Measurements from ENCODE around the gene METTL26.
A peak's percentile ranks its signal among the peaks of the same experiment; 100 is the strongest.

Gene METTL26

DNA sequence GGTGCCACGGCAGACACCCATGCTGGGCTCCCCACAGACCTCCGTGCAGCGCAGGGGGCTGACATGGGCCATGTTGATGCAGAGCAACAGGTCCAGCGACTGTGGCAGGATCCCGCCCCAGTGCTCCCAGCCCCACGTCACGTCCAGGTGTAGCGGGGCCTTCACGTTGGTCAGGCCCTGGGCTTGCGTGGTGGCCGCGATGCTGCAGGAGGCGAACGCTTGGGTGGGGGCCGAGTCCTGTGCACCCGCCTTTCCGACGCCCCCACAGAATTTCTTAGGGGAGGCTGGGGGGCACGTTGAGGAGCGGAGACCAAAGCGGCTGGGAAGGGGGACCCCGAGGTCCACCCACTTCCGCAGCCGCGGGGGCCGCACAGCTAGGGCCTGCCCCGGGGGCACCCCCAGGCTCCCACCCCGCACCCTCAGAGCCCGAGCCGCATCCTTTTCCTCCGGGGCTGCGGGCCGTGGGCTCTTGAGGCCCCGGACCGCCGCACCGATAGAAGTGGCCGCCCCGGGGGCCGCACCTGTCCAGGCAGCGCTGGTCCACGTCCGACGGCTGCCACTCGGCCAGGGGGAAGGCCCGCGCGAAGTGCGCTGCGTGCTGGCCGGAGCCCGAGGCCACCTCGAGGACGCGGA lies 416 bp downstream of the METTL26 start:
- intact Hi-C loops (cut with DNase I; ENCODE audit: low total_unique reads), result loop anchor here (10.0 kb wide), 1 partner anchor 51 kb away; no protein-coding TSS in a partner anchor
- H3K27me3 ChIP-seq, result peaks cover 0 to 7% of the 10 kb centered on the region in 2 donors

DNA sequence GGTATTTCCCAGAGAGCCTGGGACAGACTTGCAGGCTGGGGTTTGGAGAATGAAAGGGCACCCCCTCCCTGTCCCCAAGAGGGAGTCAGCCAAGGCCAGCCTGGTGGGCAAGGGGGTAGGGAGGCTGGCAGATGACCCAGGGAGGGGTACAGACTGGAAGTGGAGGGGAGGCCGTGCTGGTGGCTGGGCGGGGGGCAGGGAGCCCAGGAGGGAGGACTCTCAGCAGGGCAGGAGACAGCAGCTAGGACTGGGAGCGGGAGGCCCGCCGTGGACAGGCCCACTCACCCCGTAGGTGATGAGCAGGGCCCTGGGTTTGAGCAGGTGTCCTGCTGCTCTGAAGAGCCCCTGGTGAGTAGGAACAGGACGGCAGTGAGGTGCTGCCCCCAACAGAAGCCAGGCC lies 1.1 kb downstream of the METTL26 start:
- H3K36me3 ChIP-seq, result peaks cover 0 to 28% (median 18%) of the 10 kb centered on the region in 3 donors
- H3K4me3 ChIP-seq, result peak overlapping the region; percentile 66 to 91
- intact Hi-C loops (cut with DNase I; ENCODE audit: low total_unique reads), result loop anchor here (10.0 kb wide), 1 partner anchor 50 kb away; no protein-coding TSS in a partner anchor
- no peak for DNase-seq
- TF ChIP-seq, protein P1, sequence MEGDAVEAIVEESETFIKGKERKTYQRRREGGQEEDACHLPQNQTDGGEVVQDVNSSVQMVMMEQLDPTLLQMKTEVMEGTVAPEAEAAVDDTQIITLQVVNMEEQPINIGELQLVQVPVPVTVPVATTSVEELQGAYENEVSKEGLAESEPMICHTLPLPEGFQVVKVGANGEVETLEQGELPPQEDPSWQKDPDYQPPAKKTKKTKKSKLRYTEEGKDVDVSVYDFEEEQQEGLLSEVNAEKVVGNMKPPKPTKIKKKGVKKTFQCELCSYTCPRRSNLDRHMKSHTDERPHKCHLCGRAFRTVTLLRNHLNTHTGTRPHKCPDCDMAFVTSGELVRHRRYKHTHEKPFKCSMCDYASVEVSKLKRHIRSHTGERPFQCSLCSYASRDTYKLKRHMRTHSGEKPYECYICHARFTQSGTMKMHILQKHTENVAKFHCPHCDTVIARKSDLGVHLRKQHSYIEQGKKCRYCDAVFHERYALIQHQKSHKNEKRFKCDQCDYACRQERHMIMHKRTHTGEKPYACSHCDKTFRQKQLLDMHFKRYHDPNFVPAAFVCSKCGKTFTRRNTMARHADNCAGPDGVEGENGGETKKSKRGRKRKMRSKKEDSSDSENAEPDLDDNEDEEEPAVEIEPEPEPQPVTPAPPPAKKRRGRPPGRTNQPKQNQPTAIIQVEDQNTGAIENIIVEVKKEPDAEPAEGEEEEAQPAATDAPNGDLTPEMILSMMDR (IDR thresholded peaks at IDR 0.05), result no peak
- H3K27me3 ChIP-seq, result peaks cover 0 to 7% of the 10 kb centered on the region in 2 donors
- H3K4me1 ChIP-seq, result peaks cover 0 to 39% (median 31%) of the 10 kb centered on the region in 4 donors
- no peaks in the 10 kb centered on the region for H3K9me3 ChIP-seq
- H3K27ac ChIP-seq, result peak overlapping the region in 1 of 2 donors; percentile 97

More for the DNA sequence above, 416 bp downstream of the METTL26 start:
- no peak for DNase-seq
- Histone ChIP-seq H3K36me3 (peaks cover 0 to 28% (median 18%) of the 10 kb centered on the region in 3 donors), H3K4me3 (peak overlapping the region; percentile 66 to 91), H3K9me3 (no peaks in the 10 kb centered on the region), H3K4me1 (peaks cover 0 to 34% (median 27%) of the 10 kb centered on the region in 4 donors), H3K27ac (peak overlapping the region; percentile 97)
- TF ChIP-seq, protein P1 (IDR thresholded peaks at IDR 0.05), result peak in 1 of 2 experiments; percentile 5

DNA sequence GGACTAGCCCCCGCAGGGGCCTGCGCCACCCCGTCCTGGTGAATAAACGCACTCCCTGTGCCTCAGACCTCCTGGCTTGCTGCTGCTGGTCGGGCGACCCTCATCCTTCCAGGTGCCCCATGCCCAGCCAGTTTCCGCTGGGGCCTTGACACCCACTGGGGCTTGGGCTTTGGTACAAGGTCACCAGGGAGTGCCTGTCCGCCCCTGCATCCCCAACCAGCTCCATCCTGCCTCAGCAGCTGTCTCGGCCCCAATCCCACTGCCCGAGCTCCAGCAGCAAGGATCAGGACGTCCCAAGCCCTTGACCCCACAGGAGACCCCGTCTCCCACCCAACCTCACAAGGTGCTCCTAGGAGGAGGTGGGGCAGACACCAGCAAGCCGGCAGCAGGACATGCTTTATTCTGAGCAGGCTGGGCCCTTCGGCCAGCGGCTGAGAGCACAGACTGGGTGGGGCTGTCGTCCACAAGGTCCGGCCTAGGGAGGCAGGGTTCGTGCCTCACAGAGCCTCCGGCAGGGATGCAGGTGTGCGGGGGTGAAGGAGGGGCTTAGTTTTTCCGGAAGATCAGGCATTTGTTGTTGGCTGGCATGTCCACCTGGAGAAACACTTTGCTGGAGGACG lies 1.9 kb downstream of the METTL26 start:
- intact Hi-C loops (cut with DNase I; ENCODE audit: low total_unique reads), result loop anchor here (10.0 kb wide), 1 partner anchor 49 kb away; no protein-coding TSS in a partner anchor
- H3K4me1 ChIP-seq, result peaks cover 0 to 45% (median 31%) of the 10 kb centered on the region in 4 donors

DNA sequence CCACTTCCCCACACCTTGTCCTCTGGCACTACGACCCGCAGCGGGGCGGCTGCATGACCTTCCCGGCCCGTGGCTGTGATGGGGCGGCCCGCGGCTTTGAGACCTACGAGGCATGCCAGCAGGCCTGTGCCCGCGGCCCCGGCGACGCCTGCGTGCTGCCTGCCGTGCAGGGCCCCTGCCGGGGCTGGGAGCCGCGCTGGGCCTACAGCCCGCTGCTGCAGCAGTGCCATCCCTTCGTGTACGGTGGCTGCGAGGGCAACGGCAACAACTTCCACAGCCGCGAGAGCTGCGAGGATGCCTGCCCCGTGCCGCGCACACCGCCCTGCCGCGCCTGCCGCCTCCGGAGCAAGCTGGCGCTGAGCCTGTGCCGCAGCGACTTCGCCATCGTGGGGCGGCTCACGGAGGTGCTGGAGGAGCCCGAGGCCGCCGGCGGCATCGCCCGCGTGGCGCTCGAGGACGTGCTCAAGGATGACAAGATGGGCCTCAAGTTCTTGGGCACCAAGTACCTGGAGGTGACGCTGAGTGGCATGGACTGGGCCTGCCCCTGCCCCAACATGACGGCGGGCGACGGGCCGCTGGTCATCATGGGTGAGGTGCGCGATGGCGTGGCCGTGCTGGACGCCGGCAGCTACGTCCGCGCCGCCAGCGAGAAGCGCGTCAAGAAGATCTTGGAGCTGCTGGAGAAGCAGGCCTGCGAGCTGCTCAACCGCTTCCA lies 2.6 kb downstream of the METTL26 start:
- TF ChIP-seq, protein P1 (IDR thresholded peaks at IDR 0.05), result no peak
- Histone ChIP-seq H3K4me3 (no peak overlapping the region), H3K27ac (no peak overlapping the region), H3K4me1 (peaks cover 0 to 45% (median 31%) of the 10 kb centered on the region in 4 donors), H3K27me3 (peaks cover 0 to 7% of the 10 kb centered on the region in 2 donors), H3K36me3 (peaks cover 0 to 41% (median 20%) of the 10 kb centered on the region in 3 donors), H3K9me3 (no peaks in the 10 kb centered on the region)
- intact Hi-C loops (cut with DNase I; ENCODE audit: low total_unique reads), result loop anchor here (10.0 kb wide), 1 partner anchor 49 kb away; no protein-coding TSS in a partner anchor
- no peak for DNase-seq

More for the DNA sequence above, 1.9 kb downstream of the METTL26 start:
- DNase-seq, result no peak
- H3K27me3 ChIP-seq, result peaks cover 0 to 7% of the 10 kb centered on the region in 2 donors
- H3K27ac ChIP-seq, result no peak overlapping the region
- peaks cover 0 to 34% (median 18%) of the 10 kb centered on the region in 3 donors for H3K36me3 ChIP-seq
- no peaks in the 10 kb centered on the region for H3K9me3 ChIP-seq
- TF ChIP-seq, protein P1 (IDR thresholded peaks at IDR 0.05), result no peak
- no peak overlapping the region for H3K4me3 ChIP-seq
